ENCODE measurements around the gene CTSD. TPM values are rescaled to one million over a fixed set of nuclear protein-coding genes. Genes with fewer than 3 reads are reported as not detected.

CTSD gene
- total RNA-seq, 2 experiments from 2014 or later: 140 to 154 TPM

DNA sequence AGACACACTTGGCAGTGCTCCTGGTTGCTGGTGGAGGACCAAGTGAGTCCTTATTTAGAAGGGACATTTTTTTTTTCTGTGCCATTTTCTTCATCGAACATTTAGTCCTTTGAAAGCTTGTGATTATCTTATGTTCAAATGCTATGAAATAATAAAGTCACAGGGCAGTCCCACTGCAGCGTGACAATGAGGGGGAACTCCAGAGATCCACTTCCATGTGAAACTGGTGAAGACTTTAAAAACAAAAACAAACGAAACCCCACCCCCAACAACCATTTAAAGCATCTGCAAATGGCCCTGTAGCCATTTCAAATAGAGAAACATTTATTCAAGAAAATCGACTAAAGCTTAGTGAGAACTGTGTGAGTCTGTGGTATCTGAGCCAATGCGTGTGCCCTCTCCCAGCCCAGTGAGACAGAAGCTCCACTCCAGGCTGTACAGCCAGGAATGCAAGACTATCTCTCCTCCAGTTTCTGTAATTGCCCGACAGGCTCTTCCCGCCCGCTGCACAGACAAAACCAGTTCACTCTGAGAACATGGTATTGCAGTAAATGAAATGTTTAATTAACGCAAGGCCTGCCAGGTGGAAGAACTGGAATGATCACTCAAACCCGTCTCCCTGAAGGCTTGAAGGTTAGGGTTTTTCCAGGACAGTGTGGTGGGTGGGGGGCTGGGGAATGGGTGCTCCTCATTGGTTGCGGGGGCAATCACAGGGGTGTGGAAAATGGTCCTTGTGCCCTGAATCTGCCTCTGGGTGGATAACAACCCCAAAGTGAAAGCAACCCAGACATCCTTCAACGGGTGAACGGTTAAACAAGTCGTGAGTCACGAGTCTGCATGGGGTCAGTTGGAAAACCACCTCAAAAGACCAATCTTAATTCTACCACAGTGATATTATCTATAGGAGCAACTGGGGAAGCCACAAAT lies 58.3 kb downstream of the CTSD start:
- Mint-ChIP-seq H3K4me1 (peaks cover 28% of the 10 kb centered on the region), H3K27me3 (peaks cover 10% of the 10 kb centered on the region), H3K27ac (peak overlapping the region; percentile 74), H3K9me3 (peaks cover 16% of the 10 kb centered on the region), H3K36me3 (ENCODE audit: low read depth) (peaks cover 4% of the 10 kb centered on the region), H3K4me3 (no peak overlapping the region)
- DNase-seq: no peak
- ChIA-PET POLR2A (no interaction called here), CTCF (interaction anchor here (1.0 to 1.2 kb wide), 2 partner anchors 102 to 128 kb away, joined by 3 to 5 read pairs; no protein-coding TSS in a partner anchor)

DNA sequence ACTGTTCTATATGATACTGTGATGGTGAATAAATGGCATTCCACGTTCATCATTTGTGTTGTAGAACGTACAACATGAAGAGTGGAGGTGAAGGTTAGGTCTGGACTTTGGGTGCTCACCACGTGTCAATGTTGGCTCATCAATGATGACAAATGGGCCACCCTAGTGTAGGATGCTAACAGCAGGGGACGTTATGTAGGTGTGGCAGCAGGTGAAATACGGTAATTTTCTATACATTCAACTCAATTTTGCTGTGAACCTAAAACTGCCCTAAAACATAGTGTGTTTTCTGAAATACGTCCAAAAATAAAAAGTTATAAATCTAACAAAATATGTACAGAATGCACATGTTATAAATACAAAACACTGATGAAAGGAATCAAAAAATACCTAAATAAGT lies 60.6 kb downstream of the CTSD start:
- ChIA-PET POLR2A (no interaction called here), CTCF (no interaction called here)
- Mint-ChIP-seq H3K27ac (no peak overlapping the region), H3K27me3 (peaks cover 8% of the 10 kb centered on the region), H3K4me3 (no peak overlapping the region), H3K9me3 (peaks cover 24% of the 10 kb centered on the region), H3K4me1 (peaks cover 28% of the 10 kb centered on the region), H3K36me3 (ENCODE audit: low read depth) (peaks cover 4% of the 10 kb centered on the region)
- no peak for DNase-seq

Other genes with a start within 250 kb of the CTSD start
- under 1 TPM; 0.22 to 0.23 TPM for gene DUSP8, start 191.7 kb downstream of the CTSD start, total RNA-seq
- gene KRTAP5-1, start 178.6 kb downstream of the CTSD start, total RNA-seq: not detected
- gene KRTAP5-2, start 165.6 kb downstream of the CTSD start, total RNA-seq: not detected
- gene KRTAP5-3, start 155.5 kb downstream of the CTSD start, total RNA-seq: not detected
- gene KRTAP5-4, start 141.8 kb downstream of the CTSD start, total RNA-seq: not detected
- gene KRTAP5-5, start 134.2 kb downstream of the CTSD start, total RNA-seq: not detected
- not detected for gene KRTAP5-6, start 66.7 kb downstream of the CTSD start, total RNA-seq
- 1 to 10 TPM in 1 of 2 experiments, under 1 TPM in 1; 0.96 to 1.3 TPM for gene IFITM10, start 13.3 kb downstream of the CTSD start, total RNA-seq
- not detected for gene SYT8, start 71.1 kb upstream of the CTSD start, total RNA-seq
- gene TNNI2, start 75.1 kb upstream of the CTSD start, total RNA-seq: not detected
- gene LSP1, start 89.2 kb upstream of the CTSD start, total RNA-seq: 100 to 1,000 TPM; 668 to 687 TPM
- under 1 TPM in 1 of 2 experiments, not detected in 1; 0.05 TPM for gene PRR33, start 128.0 kb upstream of the CTSD start, total RNA-seq
- gene TNNT3, start 155.8 kb upstream of the CTSD start, total RNA-seq: 1 to 10 TPM; 3.7 to 5.4 TPM
- gene MRPL23, start 183.4 kb upstream of the CTSD start, total RNA-seq: 100 to 1,000 TPM in 1 of 2 experiments, 10 to 100 TPM in 1; 77.5 to 106 TPM
- not detected for gene H19, start 233.9 kb upstream of the CTSD start, total RNA-seq